ENCODE measurements around the gene TXNDC5. TPM values are rescaled to one million over a fixed set of nuclear protein-coding genes. Genes with fewer than 3 reads are reported as not detected.

Gene TXNDC5
- total and polyA plus RNA-seq, 9 of the 15 experiments (the other 6 are each of a cell fraction or from before 2014, with no cell fraction given) = 33.9 to 156 (median 137) TPM

DNA sequence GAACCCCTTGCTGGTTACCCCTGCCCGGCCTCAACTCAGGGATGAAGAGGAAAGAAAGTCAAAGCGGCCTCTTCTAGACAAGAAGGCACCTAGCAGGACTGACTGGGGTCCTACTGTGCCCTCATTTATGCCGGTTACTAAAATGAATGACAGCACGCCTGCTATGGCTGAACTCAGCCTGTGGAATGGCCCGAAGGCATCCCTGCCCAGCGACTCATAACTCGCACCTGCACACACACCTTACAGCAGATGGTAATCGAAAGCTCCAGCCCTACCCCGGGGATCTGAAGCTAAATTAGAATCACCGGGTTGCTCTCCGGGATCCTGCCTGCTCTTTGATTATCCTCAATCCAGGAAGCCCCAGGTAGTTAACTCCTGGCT lies 747 bp upstream of the TXNDC5 start:
- peaks cover 28 to 56% of the 10 kb centered on the region in 2 experiments for H3K4me1 ChIP-seq (replicated peaks in 1 of 2; ENCODE audit: control insufficient read depth in 2 of 2, insufficient read depth in 2 of 2, low read length in 2 of 2)
- H2AFZ ChIP-seq (ENCODE audit: low read depth, low read length) = peak overlapping the region; percentile 99
- CTCF ChIA-PET (ENCODE audit: low intra/inter-chr PET ratio) = no interaction called here
- intact Hi-C loops (cut with micrococcal nuclease) = loop anchor here (5.0 kb wide), 2 partner anchors 66 to 151 kb away; partner anchors contain the start of gene BLOC1S5
- peaks cover 5% of the 10 kb centered on the region for H3K9me1 ChIP-seq (ENCODE audit: control insufficient read depth, insufficient read depth, low read length)
- 89% methylated on average over 11 of the region's 11 CpGs for WGBS (ENCODE audit: insufficient coverage, low coverage, missing lambda C conversion rate)
- H3K9me3 ChIP-seq (replicated peaks; ENCODE audit: control insufficient read depth, insufficient read depth, low read depth, low read length) = no peaks in the 10 kb centered on the region
- H3K4me2 ChIP-seq (ENCODE audit: insufficient read depth, low read length) = peak overlapping the region; percentile 84; the same call in 1 of the 2 replicates
- FAIRE-seq (peak; percentile 29), DNase-seq (ENCODE audit: extremely low read depth in 1 of 4, low spot score in 3 of 4) (no peak), ATAC-seq (no peak)
- in situ Hi-C loops (cut with MboI) = no loop called here
- H3K79me2 ChIP-seq (ENCODE audit: control insufficient read depth, insufficient read depth, low read length) = peaks cover 39% of the 10 kb centered on the region
- H3K36me3 ChIP-seq (ENCODE audit: control insufficient read depth, insufficient read depth, low read length) = peaks cover 20% of the 10 kb centered on the region; the same call in 2 of the 3 replicates
- H3K27ac ChIP-seq (ENCODE audit: extremely low read depth, low read depth, low read length) = no peak overlapping the region
- H3K9ac ChIP-seq (ENCODE audit: insufficient read depth in 1 of 2, low read depth in 2 of 2, low read length in 2 of 2) = peak overlapping the region; percentile 63 to 93; a peak in 2 of 4 replicates
- TF ChIP-seq SIX5 (IDR thresholded peaks at IDR 0.05; ENCODE audit: borderline replicate concordance in 1 of 2, insufficient read depth in 1 of 2, low read depth in 1 of 2, low read length in 2 of 2) (no peak), KDM1A (IDR thresholded peaks at IDR 0.05) (no peak), DPF2 (IDR thresholded peaks at IDR 0.05) (no peak), PHF8 (IDR thresholded peaks at IDR 0.05; ENCODE audit: borderline replicate concordance, low read length) (no peak)
- TF ChIP-seq, protein P1, sequence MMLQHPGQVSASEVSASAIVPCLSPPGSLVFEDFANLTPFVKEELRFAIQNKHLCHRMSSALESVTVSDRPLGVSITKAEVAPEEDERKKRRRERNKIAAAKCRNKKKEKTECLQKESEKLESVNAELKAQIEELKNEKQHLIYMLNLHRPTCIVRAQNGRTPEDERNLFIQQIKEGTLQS (IDR thresholded peaks at IDR 0.05) = peak; percentile 3; the same call in 1 of the 2 replicates
- TF ChIP-seq, protein P1 (CRISPR knock-in tag; conservative IDR thresholded peaks at IDR 0.05) = no peak
- TF ChIP-seq, protein P2, sequence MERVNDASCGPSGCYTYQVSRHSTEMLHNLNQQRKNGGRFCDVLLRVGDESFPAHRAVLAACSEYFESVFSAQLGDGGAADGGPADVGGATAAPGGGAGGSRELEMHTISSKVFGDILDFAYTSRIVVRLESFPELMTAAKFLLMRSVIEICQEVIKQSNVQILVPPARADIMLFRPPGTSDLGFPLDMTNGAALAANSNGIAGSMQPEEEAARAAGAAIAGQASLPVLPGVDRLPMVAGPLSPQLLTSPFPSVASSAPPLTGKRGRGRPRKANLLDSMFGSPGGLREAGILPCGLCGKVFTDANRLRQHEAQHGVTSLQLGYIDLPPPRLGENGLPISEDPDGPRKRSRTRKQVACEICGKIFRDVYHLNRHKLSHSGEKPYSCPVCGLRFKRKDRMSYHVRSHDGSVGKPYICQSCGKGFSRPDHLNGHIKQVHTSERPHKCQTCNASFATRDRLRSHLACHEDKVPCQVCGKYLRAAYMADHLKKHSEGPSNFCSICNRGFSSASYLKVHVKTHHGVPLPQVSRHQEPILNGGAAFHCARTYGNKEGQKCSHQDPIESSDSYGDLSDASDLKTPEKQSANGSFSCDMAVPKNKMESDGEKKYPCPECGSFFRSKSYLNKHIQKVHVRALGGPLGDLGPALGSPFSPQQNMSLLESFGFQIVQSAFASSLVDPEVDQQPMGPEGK (CRISPR knock-in tag; IDR thresholded peaks at IDR 0.05; ENCODE audit: borderline replicate concordance) = no peak
- H3K27me3 ChIP-seq (ENCODE audit: control insufficient read depth in 2 of 2, insufficient read depth in 2 of 2, low read length in 2 of 2) = peaks cover 8 to 24% of the 10 kb centered on the region in 2 experiments; a peak in 3 of 5 replicates
- BruUV-seq (replicated peaks) = no TSS peak
- peaks cover 20% of the 10 kb centered on the region for H4K20me1 ChIP-seq (replicated peaks; ENCODE audit: control insufficient read depth, insufficient read depth, low read length)
- POLR2A ChIA-PET = interaction anchor here (0.6 to 4.5 kb wide), 6 partner anchors 9 to 794 kb away, joined by 3 to 29 read pairs (median 4); no protein-coding TSS in a partner anchor
- H3K4me3 ChIP-seq = peak overlapping the region; percentile 75; the same call in 1 of the 2 replicates
